Measurements from ENCODE around the gene DCLK1.

DNA sequence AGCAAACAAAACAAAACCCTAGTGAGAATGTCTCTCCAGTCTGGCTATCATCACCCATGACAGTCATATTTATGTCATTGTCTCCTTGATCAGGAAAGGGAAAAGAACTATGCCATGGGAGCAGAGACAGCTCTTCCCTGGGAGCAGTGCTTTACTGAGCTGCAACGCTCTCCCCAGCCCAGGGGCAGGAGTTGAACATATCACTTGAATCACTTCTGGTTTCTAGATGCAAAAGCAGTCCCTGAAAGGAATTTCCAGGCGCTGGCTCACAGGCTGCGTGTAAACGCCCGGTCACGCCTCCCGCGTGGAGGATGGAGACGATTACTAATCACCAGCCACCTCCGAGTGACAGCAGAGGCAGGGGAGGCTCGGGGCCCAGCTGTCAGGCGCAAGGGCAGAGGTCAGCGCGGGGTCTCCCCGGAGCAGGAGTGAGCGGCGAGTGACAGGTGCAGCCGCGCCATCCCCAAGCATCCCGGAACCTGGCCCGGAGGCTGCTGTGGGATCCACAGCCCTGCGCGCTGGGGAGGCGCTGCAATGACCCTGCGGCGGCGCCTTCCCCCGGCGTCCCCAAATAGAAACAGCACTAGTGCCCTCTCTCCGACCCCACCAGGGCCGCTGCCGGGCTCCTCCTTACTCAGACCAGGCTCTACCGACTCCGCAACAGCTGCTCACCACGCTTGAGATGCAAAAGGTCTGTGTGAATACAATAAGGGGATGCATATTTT lies 23.5 kb upstream of the DCLK1 start:
- no peak for TF ChIP-seq POLR2AphosphoS5 (IDR thresholded peaks at IDR 0.05)
- no peak for TF ChIP-seq POLR2A (IDR thresholded peaks at IDR 0.05)
